CD4-positive, alpha-beta T cell treated with Interleukin-10 for 1 hour (primary cell): Measurements from ENCODE around the gene DLG5.

Source experiments
- DNase-seq: peaks from one replicate; pipeline ENCODE4 v3.0.0-alpha.2; 2020

The DLG5 gene

DNA sequence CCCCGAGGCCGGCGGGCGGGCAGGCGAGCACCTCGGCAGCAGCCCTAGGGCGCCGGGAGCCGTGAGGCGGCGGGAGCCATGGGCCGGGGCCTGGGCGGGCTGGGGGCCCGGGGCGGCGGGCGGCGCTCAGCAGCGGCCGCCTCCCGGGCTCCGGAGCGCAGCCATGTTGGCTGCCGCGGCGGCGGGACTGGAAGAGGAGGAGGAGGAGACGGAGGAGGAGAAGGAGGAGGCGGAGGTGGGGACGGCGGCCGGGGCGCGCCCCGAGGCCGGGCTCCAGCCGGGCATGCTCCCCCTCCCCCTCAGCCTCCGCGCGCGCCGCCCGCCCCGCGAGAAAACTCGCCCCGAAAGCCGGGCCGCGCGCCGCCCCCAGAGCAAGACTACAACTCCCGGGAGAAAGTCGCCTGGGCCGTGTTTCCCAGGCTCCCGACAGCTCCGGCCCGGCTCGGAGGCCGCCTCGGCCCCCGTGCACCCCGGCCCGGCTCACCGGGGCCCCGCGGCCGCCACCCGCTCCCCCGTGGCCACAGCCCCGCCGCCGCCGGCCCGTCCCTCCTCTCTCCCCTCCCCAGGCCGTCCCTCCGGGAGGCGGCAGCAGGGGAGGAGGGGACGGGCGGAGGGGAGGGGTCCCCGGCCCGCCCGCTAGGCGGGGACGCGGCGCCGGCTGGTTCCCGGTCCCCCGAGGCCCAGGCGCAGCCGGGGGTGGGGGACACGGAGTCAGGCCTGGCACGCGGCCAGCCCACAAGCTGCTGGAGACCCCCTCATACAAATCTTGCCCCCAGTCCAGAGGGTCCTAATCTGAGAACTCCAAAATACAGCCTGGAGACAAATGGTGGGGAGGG lies at the start of gene DLG5:
DLG5 (minus strand) TSS at position 190 of the 836 bp plus-strand sequence. CDS start 235 bp downstream, outside the sequence.
- peak; percentile 29 for DNase-seq

DNA sequence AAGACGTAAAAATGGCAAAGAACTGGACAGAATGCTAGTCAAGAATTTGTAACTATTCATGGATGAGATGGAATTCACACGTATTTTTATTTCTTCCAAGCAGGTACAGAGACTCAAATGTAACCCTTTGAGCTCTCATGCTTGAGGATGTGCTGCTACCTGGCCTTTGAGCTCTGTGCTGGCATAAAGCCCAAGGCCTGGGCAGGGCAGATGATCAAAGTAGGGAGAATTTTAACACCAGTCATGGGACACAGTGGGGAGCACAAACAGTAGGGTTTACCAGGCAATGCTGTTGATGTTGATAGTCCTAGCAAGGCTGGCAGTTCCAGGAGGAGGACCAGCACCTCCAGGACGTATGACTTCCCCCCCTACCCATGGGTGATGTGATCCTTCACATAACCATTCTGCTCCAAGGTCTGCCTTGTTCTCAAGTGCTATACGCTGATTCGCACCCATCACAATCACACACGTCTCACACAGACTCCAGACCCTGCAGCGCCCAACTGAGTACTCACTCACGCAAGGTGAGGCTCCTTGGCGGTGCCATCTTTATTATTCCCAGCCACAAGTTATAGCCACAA lies 48.6 kb upstream of the DLG5 start:
- no peak for DNase-seq

GRCh38 chr10:77974396-77975074 lies 48.0 kb upstream of the DLG5 start:
- DNase-seq: no peak

GRCh38 chr10:77973276-77973675 lies 46.7 kb upstream of the DLG5 start:
- no peak for DNase-seq

- DNase-seq: no peak
Measured at GRCh38 chr10:77972148-77972547, 45.6 kb upstream of the DLG5 start.

DNA sequence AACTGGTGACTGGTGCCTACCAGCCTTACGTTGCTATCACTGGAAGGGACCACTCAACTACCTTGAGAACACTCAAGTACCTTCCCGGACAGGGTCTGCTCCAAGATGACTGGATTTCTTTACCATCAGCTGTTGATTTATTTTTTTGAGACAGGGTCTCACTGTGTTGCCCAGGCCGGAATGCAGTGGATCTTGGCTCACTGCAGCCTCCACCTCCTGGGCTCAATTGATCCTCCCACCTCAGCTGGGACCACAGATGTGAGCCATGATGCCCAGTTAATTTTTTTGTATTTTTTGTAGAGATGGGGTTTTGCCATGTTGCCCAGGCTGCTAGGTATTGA lies 45.2 kb upstream of the DLG5 start:
- no peak for DNase-seq

- DNase-seq: no peak
Measured at GRCh38 chr10:77970869-77971803, 44.6 kb upstream of the DLG5 start.

- DNase-seq: no peak
Measured at GRCh38 chr10:77969114-77969513, 42.6 kb upstream of the DLG5 start.

- no peak for DNase-seq
Measured at GRCh38 chr10:77967611-77968022, 41.1 kb upstream of the DLG5 start.

GRCh38 chr10:77965294-77965693 lies 38.7 kb upstream of the DLG5 start:
- no peak for DNase-seq

DNA sequence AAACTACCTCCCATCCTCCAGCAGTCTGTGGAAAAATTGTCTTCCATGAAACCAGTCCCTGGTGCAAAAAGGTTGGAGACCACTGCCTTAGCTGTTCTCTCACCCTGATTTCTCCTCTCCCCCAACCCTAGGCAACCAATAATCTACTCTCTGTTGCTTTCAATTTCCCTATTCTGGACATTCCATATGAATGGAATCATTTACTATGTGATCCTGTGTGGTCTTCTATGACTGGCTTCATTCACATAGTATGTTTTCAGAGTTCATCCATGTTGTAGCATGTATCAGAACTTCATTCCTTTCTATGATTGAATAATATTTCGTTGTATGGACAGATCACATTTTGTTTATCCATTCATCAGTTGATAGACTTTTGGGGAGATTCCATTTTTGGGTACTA lies 38.3 kb upstream of the DLG5 start:
- DNase-seq: no peak

- DNase-seq: no peak
Measured at GRCh38 chr10:77963901-77964300, 37.3 kb upstream of the DLG5 start.

- DNase-seq: no peak
Measured at GRCh38 chr10:77962350-77963146, 36.0 kb upstream of the DLG5 start.

GRCh38 chr10:77961668-77962067 lies 35.1 kb upstream of the DLG5 start:
- no peak for DNase-seq

- DNase-seq: no peak
Measured at GRCh38 chr10:77960829-77961329, 34.3 kb upstream of the DLG5 start.

GRCh38 chr10:77959887-77960455 lies 33.4 kb upstream of the DLG5 start:
- no peak for DNase-seq

DNA sequence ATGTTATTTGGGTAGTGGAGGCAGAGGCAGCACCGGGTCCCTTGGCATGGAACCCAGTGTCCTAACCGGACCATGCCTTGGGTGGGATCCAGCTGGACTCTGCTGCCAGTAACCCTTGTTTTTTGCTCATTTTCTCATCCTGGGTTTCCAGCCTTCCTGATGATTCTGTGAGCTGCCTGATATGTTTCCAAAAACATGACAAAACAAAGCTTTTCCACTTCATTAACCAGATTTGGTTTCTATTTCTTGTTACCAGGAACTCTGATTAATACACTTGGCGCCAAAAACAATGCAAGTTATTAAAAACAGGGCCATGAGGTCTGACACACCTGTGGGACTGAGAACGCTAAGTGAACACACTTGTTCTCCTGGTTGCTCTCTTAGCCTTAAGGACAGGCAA lies 32.8 kb upstream of the DLG5 start:
- DNase-seq: no peak

DNA sequence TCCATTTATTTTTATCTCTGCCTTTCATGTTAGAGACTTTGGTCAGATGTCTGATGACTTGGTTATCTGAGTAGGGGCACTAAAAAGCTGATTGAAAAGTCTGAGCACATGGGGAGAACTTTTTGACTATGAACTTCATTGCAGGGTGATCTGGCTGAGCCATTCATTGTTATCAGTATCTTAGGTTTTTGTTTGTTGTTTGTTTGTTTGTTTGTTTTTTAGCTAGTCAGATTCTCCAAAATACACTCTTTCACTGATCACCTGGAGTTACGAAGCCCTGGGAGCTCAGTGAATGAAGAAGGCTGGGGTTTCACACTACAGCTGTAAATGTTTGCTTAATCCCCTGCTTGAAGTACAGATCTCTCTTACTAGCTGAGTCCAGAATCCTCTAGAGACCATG lies 28.6 kb upstream of the DLG5 start:
- no peak for DNase-seq

- DNase-seq: no peak
Measured at GRCh38 chr10:77949167-77949566, 22.6 kb upstream of the DLG5 start.

DNA sequence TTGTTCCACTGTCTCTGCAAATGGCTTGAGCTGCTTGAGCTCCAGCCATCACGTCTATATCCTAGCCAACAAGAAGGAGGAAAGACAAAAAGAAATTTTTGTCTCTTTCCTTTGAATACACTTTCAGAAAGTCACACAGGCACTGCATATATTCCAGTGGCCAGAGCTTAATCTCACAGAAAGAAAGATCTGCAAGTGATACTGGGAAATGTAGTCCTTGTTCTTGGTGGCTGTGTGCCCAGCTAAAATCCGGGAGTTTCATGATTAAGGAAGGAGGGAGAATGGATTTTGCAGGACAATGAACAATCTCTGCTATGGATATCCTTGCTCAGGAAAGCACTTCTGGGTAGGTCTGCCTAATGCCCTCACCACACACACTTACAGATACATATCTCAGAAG lies 19.5 kb upstream of the DLG5 start:
- no peak for DNase-seq

GRCh38 chr10:77944519-77944918 lies 18.0 kb upstream of the DLG5 start:
- no peak for DNase-seq
